CD4-positive, alpha-beta T cell treated with Interleukin-12 subunit alpha and Interleukin-12 subunit beta, for 1 hour (primary cell): ENCODE data around the gene KIAA1614.

ENCODE experiments used
- DNase-seq: peaks from one replicate; pipeline ENCODE4 v3.0.0-alpha.2; 2020

Gene KIAA1614

GRCh38 chr1:180907313-180908055 lies 5.2 kb upstream of the KIAA1614 start:
- DNase-seq = no peak

DNA sequence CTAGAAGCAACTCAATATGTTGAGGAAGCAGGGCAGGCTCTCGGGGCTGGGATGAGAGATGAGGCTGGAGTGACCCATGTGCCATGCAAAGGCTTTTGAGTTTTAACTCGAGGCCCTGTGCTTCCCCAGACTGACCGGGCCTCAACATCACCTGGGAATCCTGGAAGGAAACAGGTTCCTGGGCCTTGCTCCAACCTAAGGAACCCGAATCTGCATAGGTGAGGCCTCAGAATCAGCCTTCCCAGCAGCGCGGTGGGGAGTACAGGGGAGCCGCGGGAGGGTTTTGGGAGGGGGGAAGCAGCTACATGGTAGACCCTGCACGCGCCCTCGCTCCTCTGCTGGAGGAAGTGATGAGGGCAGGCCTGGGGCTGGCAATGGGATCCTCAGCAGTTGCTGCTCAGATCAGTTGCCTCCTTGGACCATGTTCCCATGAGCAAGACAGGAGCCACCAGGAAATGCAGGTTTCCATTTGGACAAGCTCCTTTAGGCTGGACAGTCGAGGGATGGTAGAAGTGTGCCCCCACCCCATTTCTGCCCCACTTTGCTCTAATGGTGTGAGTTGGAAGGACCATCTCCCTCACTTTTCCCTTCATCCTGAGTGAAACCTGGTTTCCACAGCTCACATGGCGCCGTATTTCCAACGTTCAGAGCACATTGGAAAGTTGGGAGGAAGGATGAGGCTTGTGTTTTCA lies 4.5 kb upstream of the KIAA1614 start:
- DNase-seq = no peak

DNA sequence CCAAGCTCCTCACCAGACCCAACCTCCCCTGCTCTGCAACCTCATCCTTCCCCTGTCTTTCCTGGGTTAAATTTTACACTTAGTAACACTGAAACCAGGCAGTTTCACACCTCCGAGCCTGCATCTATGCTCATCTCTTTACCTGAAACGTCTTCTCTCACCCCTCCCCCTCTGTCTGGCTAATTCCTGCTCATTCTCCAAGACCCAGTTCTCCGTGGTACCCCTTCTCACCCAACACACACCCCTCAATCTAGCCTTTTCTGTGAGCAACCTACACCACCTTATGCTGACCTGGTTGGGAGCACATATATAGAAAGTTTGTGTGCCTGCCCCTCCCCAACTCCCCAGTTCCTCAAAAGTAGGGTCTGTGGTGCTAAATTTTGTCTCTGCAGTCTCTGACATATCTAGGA lies 3.7 kb upstream of the KIAA1614 start:
- DNase-seq = no peak

GRCh38 chr1:180909462-180909976 lies 3.2 kb upstream of the KIAA1614 start:
- DNase-seq = no peak

GRCh38 chr1:180911640-180912191 lies 981 bp upstream of the KIAA1614 start:
- DNase-seq = no peak

GRCh38 chr1:180912211-180912800 lies 391 bp upstream of the KIAA1614 start:
- DNase-seq = no peak

DNA sequence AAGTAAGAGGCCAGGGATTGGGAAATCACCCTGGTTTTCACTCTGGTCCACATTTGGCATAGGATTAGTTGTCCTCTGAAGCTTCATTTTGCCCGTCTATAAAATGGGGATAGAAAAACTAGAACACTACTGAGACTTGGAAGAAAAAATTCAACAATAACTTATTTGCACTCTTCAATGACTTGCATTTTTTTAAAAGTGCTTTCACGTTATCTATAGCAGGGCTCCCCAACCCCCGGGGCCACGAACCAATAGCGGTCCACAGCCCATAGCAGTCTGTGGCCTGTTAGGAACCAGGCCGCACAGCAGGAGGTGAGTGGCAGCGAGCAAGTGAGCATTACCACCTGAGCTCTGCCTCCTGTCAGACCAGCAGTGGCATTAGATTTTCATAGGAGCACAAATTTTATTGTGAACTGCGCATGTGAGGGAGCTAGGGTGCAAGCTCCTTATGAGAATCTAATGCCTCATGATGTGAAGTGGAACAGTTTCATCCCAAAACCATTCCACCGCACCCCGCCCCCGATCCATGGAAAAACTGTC lies 2.8 kb downstream of the KIAA1614 start:
- DNase-seq = no peak

DNA sequence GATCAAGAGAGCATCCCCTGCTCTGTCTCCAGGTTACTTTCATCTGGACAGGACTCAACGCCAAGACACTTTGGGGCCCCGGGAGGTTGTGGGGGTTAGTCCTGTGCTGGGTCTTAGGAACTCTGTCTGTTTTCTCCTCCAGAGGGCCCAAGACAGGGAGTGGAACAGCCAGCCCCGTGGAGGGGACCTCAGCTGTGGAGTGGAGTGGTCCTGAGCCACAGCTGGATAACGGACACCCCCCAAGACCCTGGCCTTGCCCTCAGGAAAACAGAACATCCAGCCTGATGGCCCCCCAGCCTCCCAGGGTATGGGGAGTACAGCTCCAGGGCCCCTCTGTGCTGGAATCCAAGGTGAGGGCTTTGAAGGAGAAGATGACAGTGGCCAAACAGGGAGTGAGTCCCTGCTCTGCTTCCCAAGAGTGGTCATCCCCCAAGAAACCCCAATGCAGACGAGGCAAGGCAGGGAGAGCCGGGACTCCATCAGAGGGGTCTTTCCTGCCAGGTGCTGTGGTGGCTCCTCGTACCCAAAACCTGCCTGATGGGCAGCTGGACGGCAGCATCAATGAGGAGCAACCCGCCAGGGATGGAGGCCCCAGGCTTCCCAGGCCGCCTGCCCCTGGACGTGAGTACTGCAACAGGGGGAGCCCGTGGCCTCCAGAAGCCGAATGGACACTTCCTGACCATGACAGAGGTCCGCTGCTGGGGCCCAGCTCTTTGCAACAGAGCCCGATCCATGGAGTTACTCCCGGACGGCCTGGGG lies 3.5 kb downstream of the KIAA1614 start:
- no peak for DNase-seq

GRCh38 chr1:180916771-180917170 lies 4.1 kb downstream of the KIAA1614 start:
- DNase-seq = no peak

GRCh38 chr1:180917306-180918065 lies 4.8 kb downstream of the KIAA1614 start:
- DNase-seq = no peak

GRCh38 chr1:180918519-180918918 lies 5.8 kb downstream of the KIAA1614 start:
- no peak for DNase-seq

GRCh38 chr1:180919183-180919700 lies 6.5 kb downstream of the KIAA1614 start:
- no peak for DNase-seq

- no peak for DNase-seq
Measured at GRCh38 chr1:180920193-180920592, 7.5 kb downstream of the KIAA1614 start.

DNA sequence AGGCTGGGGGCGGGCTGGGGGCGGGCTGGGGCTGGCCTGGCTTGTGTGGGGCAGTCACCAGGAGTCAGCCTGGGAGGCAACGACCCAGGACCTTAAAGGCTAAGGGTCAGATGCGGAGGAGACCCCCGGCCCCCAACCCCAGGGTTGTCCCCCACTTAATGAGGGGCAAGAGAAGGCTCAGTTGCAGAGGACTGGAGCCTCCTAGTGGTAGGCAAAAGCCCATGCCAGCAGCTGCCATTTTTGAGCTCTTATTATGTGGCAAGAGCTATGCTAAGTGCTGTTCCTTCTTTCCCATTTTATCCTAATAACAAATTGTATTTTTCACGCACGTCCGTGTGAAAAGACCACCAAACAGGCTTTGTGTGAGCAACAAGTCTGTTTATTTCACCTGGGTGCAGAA lies 8.0 kb downstream of the KIAA1614 start:
- DNase-seq = no peak

DNA sequence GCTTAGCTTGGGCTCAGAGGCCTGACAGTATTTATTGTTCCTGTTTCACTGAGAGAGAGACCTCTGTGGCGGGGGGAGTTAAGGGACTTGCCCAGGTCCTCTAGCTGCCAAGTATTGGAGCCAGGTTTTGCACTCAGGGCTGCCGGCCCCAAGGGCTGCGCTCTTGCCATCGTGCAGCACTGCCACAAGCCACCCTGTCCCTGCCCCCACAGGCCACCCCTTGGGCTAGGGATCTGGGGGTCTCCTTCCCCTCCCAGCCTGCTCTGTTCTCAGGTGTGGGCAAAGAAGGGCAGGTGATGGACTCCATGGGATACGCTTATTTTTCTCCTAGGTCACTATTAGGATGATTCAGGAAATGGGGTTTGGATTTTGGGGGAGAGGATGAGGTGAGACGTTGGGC lies 8.7 kb downstream of the KIAA1614 start:
- no peak for DNase-seq

DNA sequence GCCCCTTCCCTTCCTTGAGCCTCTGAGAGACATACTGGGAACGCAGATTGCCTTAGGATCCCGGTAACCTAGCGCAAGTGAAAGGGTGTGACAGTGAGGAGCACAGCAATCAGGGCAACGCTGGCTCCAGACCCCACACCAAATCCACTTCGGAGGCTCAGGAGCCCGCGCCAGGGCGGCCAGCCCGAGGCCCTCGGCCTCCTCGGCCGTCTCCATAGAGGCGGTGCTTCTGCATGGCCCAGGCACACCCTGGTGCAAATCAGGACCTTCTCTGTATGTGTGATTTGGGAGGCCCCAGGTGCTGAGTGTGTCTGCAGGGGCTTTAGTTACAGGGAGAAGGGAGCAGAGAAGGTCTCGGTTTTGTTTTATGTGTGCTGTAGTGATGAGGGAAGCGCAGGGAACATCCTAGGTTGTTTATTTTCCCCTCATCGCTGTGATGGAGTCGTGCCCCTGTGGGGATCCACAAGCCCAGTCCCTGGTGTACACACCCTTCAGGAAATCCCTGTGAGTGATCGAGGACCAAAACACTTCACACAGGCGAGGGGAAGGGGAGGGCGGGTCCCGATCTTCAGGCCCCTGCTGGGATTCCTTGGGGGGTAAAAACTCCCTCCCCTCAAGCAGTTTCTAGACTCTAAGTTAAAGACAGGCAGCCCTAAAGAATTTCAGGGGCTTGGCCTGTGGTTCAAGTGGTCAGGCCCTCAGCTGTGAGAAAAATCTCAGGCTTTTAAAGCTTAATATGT lies 9.4 kb downstream of the KIAA1614 start:
- no peak for DNase-seq

GRCh38 chr1:180922631-180923015 lies 9.9 kb downstream of the KIAA1614 start:
- no peak for DNase-seq

DNA sequence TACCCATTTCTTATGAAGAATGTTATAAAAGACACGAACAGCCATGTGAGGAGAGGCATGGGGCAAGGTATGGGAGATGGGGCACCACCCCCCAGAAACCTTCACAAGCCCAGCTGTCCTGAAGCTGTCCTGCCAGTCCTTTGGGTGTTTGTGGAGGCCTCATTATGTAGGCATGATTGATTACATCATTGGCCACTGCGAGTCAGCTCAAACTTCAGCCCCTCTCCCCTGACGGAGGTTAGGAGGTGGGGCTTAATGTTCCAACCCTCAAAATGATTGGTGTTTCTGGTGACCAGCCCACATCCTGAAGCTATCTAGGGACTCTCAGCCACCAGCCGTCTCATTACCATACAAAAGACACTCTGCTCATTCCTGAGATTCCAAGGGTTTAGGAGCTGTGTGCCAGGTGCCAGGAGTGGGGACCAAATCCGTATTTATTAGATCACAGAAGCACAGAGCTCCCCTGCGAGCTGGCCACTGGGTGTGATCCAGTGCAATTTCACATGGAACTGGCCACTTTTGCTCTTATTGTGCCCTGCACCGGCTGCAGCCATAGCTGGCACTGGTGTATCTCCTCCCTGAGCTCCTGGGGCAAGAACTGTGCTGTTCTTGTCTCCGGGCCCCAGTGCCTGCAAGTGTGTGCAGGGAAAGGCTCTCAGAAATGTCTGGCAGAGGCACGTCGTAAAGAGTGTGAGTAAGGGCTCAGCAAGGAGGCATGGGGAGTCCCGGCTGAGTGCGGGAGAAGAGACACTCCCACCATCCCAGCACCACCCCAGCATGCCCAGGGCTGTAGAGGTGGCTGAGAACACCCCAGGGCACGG lies 10.5 kb downstream of the KIAA1614 start:
- no peak for DNase-seq

DNA sequence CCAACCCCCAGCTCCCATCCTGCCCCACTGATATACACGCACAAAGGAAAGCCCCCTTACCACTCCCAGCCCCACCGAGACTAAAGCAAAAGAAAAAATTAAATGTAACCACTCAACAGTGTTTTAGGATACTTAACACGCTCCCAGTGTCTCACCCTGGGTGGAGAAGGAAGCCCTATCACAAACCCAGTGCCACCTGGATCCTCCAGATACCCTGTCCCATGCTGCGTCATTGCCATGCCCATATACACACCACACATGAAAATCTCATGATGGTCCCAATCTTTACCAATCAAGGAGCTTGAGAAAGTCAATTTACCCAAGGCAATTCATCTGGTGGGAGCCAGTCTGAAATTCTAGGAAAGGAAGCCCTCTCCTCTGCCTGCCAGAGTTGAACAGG lies 11.2 kb downstream of the KIAA1614 start:
- no peak for DNase-seq

GRCh38 chr1:180924939-180925338 lies 12.2 kb downstream of the KIAA1614 start:
- no peak for DNase-seq
